ENCODE results near the gene CFAP43.

DNA sequence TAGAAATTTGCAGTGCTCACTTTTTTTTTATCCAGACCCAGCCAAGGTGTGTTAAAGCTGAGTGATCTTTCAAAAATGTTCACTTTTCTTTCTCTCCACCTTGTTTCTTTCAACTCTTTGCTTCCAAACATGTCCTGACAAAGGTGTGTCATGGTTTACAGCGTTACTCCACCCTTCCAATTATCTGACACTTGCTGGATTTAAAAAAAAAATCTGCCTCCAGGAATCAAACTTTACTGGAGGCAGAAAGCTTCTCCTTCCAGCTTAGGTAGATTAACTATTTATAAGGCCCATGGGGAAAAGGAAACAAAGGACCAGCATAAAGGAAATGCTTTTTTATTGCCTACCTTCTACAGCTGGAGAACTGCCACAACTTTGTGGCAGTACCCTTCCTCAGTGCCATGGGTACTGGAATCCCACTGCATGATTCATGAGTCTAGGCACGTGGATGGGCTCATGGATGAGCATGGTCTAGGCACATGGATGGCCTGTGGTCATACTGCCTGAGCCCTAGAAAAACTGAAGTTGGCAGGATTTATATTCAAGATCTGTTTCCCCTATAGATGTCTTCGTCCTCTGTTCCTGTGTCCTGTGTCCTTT lies 146.3 kb downstream of the CFAP43 start, which contains the start of gene COL17A1:
- TF ChIP-seq POLR2AphosphoS5 (IDR thresholded peaks at IDR 0.05; ENCODE audit: low read depth, low read length) = no peak
- TF ChIP-seq, protein P1, sequence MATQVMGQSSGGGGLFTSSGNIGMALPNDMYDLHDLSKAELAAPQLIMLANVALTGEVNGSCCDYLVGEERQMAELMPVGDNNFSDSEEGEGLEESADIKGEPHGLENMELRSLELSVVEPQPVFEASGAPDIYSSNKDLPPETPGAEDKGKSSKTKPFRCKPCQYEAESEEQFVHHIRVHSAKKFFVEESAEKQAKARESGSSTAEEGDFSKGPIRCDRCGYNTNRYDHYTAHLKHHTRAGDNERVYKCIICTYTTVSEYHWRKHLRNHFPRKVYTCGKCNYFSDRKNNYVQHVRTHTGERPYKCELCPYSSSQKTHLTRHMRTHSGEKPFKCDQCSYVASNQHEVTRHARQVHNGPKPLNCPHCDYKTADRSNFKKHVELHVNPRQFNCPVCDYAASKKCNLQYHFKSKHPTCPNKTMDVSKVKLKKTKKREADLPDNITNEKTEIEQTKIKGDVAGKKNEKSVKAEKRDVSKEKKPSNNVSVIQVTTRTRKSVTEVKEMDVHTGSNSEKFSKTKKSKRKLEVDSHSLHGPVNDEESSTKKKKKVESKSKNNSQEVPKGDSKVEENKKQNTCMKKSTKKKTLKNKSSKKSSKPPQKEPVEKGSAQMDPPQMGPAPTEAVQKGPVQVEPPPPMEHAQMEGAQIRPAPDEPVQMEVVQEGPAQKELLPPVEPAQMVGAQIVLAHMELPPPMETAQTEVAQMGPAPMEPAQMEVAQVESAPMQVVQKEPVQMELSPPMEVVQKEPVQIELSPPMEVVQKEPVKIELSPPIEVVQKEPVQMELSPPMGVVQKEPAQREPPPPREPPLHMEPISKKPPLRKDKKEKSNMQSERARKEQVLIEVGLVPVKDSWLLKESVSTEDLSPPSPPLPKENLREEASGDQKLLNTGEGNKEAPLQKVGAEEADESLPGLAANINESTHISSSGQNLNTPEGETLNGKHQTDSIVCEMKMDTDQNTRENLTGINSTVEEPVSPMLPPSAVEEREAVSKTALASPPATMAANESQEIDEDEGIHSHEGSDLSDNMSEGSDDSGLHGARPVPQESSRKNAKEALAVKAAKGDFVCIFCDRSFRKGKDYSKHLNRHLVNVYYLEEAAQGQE (IDR thresholded peaks at IDR 0.05; ENCODE audit: insufficient read depth in 1 of 2, low read depth in 2 of 2, low read length in 2 of 2) = no peak
- no peak for TF ChIP-seq TAF1 (IDR thresholded peaks at IDR 0.05; ENCODE audit: borderline replicate concordance, insufficient read depth, low read length)
- no peak for TF ChIP-seq FOXP2 (optimal IDR thresholded peaks at IDR 0.05; ENCODE audit: borderline replicate concordance, extremely low read depth, extremely low read length, insufficient read depth)
- TF ChIP-seq SIN3A (IDR thresholded peaks at IDR 0.05; ENCODE audit: borderline replicate concordance, insufficient read depth, low read length) = no peak

Measured in PFSK-1 (cell line).